ENCODE measurements around the gene TTC13.

DNA sequence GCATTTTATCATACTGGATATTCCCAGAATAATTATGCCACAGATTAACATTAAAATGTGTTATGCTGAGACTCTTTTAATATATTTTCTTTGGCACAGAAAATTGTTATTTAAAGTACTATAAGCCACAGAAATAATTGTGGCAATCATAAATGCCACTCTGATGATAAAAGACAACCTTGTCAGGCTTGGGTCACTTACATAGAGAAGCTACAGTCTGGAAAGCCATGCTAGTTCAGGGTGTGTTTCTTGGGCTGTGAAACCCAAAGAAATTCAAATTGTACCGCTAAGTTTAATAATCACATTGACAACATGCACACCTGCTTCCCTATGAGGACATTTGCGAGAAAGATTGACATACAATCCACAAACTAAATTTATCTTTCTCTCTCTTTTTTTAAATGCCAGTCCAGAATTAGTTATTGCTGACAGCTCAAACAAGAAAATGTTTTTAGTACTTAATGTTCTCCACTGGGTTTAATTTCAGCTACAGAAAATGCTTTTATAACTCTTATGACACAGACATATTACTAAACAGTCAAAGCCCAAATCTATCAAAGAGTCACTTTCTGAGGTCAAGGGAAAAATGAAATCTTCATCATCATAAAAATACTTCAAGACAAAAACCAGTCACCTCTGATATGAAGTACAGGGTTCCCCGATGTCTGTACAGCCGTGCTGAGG lies 38.7 kb downstream of the TTC13 start:
- TF ChIP-seq, protein P1, sequence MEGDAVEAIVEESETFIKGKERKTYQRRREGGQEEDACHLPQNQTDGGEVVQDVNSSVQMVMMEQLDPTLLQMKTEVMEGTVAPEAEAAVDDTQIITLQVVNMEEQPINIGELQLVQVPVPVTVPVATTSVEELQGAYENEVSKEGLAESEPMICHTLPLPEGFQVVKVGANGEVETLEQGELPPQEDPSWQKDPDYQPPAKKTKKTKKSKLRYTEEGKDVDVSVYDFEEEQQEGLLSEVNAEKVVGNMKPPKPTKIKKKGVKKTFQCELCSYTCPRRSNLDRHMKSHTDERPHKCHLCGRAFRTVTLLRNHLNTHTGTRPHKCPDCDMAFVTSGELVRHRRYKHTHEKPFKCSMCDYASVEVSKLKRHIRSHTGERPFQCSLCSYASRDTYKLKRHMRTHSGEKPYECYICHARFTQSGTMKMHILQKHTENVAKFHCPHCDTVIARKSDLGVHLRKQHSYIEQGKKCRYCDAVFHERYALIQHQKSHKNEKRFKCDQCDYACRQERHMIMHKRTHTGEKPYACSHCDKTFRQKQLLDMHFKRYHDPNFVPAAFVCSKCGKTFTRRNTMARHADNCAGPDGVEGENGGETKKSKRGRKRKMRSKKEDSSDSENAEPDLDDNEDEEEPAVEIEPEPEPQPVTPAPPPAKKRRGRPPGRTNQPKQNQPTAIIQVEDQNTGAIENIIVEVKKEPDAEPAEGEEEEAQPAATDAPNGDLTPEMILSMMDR (IDR thresholded peaks at IDR 0.05): no peak
- no peak for TF ChIP-seq EP300 (IDR thresholded peaks at IDR 0.05)
- no peak for TF ChIP-seq POLR2AphosphoS5 (IDR thresholded peaks at IDR 0.05)
- TF ChIP-seq POLR2A (IDR thresholded peaks at IDR 0.05; ENCODE audit: low read depth): no peak
